Esophagus (tissue), 2 donors: ENCODE results near the gene CFAP58. TPM values are rescaled to one million over a fixed set of nuclear protein-coding genes. Genes with fewer than 3 reads are reported as not detected.

ENCODE experiments used
- H3K27ac ChIP-seq, 2 donors: one replicate each; pipeline ENCODE4 v1.5.1; 2013; ENCODE audit warnings: low read depth in 2 of 2, mild to moderate bottlenecking in 2 of 2, inconsistent platforms in 1 of 2, low read length in 1 of 2, moderate library complexity in 1 of 2
- H3K27me3 ChIP-seq, 2 donors: one replicate each; pipeline ENCODE4 v1.6.1; 2013; ENCODE audit warnings: low read length in 2 of 2, control low read depth in 1 of 2, mild to moderate bottlenecking in 1 of 2; ENCODE audit not compliant: insufficient read depth in 2 of 2, control insufficient read depth in 1 of 2
- H3K36me3 ChIP-seq, 2 donors: one replicate each; pipeline ENCODE4 v1.6.1; 2013; ENCODE audit warnings: low read length in 1 of 2; ENCODE audit not compliant: control insufficient read depth in 2 of 2, insufficient read depth in 2 of 2
- H3K4me1 ChIP-seq, 2 donors: one replicate each; pipeline ENCODE4 v1.6.1; 2013; ENCODE audit warnings: low read length in 1 of 2; ENCODE audit not compliant: control insufficient read depth in 2 of 2, insufficient read depth in 2 of 2
- H3K4me3 ChIP-seq, 2 donors: one replicate each; pipeline ENCODE4 v1.5.1; 2013; ENCODE audit warnings: low read length in 2 of 2, mild to moderate bottlenecking in 2 of 2, low read depth in 1 of 2, moderate library complexity in 1 of 2
- H3K9me3 ChIP-seq, 2 donors: one replicate each; pipeline ENCODE4 v1.6.1; 2013; ENCODE audit warnings: mild to moderate bottlenecking in 2 of 2, low read depth in 1 of 2, low read length in 1 of 2, moderate library complexity in 1 of 2; ENCODE audit not compliant: control insufficient read depth in 2 of 2, insufficient read depth in 1 of 2
- WGBS, 2 donors: extraction: QIAGEN DNeasy Blood & Tissue Kit; methylation state at CpG; one replicate each; pipeline ENCODE4 v1.1.7; 2013; 5-methylcytosine and 5-hydroxymethylcytosine counted together
- polyA plus RNA-seq, 2 donors: library from polyadenylated mRNA; stranded (reverse); fragments of 200-250 nt; gene quantifications; one replicate each; pipeline ENCODE4 v1.2.3, GENCODE V29; 2013
- donor health status: healthy with polysubstance abuse.
- donor health status: Bipolar disorder and iron deficiency.

Gene CFAP58, protein sequence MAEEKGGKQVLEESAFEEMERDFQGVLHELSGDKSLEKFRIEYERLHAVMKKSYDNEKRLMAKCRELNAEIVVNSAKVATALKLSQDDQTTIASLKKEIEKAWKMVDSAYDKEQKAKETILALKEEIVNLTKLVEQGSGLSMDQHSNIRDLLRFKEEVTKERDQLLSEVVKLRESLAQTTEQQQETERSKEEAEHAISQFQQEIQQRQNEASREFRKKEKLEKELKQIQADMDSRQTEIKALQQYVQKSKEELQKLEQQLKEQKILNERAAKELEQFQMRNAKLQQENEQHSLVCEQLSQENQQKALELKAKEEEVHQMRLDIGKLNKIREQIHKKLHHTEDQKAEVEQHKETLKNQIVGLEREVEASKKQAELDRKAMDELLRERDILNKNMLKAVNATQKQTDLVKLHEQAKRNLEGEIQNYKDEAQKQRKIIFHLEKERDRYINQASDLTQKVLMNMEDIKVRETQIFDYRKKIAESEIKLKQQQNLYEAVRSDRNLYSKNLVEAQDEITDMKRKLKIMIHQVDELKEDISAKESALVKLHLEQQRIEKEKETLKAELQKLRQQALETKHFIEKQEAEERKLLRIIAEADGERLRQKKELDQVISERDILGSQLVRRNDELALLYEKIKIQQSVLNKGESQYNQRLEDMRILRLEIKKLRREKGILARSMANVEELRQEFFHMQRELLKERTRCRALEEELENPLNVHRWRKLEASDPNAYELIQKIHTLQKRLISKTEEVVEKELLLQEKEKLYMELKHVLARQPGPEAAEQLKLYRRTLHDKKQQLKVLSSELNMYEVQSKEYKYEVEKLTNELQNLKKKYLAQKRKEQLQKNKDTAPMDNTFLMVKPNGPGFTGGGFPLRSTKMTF
- under 1 TPM; 0.11 to 0.14 TPM for polyA plus RNA-seq

DNA sequence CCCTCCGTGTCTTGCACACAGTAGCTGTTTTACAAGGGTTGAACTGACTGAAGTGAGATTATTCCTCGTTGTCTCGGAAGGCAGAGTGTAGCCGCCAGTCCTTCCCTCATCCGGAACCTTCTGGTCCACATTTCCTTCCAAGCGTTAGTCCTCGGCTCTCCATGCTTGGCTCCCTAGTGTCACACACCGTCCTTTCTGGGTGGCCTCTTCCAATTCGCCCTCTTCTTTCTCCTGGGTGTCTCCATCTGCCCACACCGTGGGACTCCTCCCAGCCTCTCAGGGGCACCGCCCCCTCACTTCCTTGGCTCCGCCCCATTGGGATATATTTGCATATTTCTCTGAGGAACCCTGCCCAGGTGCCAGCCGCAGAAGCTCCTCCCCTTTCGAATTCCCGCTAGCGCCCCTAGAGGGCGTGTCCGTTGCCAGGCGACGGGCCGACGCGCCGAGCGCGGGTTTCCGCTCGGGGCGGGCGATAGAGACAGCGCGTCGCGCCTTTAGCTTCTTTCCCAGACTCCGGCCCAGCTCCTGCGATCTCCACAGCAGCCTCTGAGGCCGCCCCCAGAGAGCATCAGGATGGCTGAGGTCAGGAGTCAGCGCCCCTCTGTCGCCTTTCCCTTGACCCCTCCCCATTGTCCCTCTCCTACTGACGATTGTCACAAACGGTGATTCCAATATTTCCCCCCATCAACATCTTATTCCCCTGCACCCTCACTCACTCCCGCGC lies at the start of gene CFAP58:
Gene CFAP58, plus strand, starts transcription at position 509 of the 724 bp plus-strand sequence. Its CDS starts 65 bp downstream, at position 574.
- 2% methylated on average over 43 of the region's 43 CpGs for WGBS, 2 donors
- no peaks in the 10 kb centered on the region for H3K27me3 ChIP-seq
- peak within 1 kb of the TSS in 1 of 2 donors; percentile 59 for H3K27ac ChIP-seq
- H3K4me1 ChIP-seq = peaks cover 2 to 5% of the 10 kb centered on the region in 2 donors
- no peaks in the 10 kb centered on the region for H3K36me3 ChIP-seq
- no peaks in the 10 kb centered on the region for H3K9me3 ChIP-seq
- peak within 1 kb of the TSS; percentile 47 to 48 for H3K4me3 ChIP-seq

DNA sequence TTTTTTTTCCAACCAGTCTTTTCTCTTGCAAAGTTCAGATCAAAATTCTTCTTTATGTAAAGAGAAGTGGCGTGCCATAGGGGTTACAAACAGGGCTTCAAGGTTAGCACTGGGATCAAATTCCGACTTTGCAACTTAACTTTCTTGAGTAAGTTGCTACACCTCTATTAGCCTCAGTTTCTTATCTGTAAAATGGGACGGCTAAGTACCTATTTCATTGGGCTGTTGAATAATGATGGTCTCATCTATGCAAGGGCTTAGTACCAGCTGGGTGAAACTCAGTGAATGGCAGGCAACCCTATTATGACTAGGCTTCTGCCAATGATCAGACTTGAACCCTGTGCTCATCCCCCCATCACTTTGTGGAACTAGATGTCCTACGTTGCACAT lies 49.3 kb upstream of the CFAP58 start:
- H3K27me3 ChIP-seq = no peaks in the 10 kb centered on the region
- H3K9me3 ChIP-seq = no peaks in the 10 kb centered on the region
- 85 to 94% methylated on average over 4 of the region's 4 CpGs for WGBS, 2 donors
- H3K36me3 ChIP-seq = no peaks in the 10 kb centered on the region
- H3K4me3 ChIP-seq = no peak overlapping the region
- H3K27ac ChIP-seq = no peak overlapping the region
- H3K4me1 ChIP-seq = peaks cover 0 to 10% of the 10 kb centered on the region in 2 donors

DNA sequence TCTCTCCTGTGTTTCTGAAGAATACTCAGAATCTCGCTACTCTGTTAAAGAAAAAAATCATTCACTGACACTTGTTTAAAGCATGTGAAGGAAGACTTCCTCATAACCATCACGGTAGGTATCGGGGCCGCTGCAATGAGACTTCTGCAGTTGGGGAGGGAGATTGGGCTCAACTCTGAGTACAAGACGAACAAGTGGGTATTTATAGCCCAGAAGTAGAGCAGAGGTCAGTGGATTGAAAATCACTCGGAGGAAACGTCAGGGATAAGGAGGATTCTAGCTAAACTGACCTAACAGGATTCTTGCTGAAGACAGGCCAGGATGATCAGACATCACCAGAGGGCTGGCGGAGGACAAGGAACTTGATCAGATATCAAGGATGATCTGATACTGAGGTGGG lies 48.7 kb upstream of the CFAP58 start:
- Histone ChIP-seq H3K4me3 (no peak overlapping the region), H3K36me3 (no peaks in the 10 kb centered on the region), H3K27ac (peak overlapping the region; percentile 13 to 75), H3K9me3 (no peaks in the 10 kb centered on the region), H3K27me3 (no peaks in the 10 kb centered on the region), H3K4me1 (peaks cover 0 to 10% of the 10 kb centered on the region in 2 donors)
- 61 to 63% methylated on average over 8 of the region's 8 CpGs for WGBS, 2 donors

DNA sequence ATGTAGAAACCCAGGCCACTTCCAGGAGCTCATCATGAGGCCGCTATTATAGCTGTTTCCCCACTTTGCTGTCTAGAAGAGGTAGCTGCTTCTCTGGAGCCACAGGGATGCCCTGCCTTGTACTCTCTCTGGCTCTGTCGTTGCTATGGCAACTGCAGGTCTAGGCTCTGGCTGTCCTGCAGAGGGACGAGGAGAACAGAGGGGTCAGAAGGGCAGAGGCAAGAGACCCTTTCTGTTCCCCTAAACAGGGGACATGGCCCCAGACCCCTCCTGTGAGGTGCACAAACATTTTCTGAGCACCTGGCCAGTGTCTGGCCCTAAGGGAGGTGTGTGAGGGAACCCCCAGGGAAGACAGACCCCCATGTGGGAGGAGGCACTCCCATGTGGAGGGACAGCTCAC lies 46.7 kb upstream of the CFAP58 start:
- no peaks in the 10 kb centered on the region for H3K9me3 ChIP-seq
- H3K27me3 ChIP-seq = no peaks in the 10 kb centered on the region
- WGBS, 2 donors = 70 to 75% methylated on average over 3 of the region's 3 CpGs
- H3K4me3 ChIP-seq = no peak overlapping the region
- H3K27ac ChIP-seq = no peak overlapping the region
- peaks cover 0 to 6% of the 10 kb centered on the region in 2 donors for H3K4me1 ChIP-seq
- H3K36me3 ChIP-seq = peaks cover 0 to 7% of the 10 kb centered on the region in 2 donors

DNA sequence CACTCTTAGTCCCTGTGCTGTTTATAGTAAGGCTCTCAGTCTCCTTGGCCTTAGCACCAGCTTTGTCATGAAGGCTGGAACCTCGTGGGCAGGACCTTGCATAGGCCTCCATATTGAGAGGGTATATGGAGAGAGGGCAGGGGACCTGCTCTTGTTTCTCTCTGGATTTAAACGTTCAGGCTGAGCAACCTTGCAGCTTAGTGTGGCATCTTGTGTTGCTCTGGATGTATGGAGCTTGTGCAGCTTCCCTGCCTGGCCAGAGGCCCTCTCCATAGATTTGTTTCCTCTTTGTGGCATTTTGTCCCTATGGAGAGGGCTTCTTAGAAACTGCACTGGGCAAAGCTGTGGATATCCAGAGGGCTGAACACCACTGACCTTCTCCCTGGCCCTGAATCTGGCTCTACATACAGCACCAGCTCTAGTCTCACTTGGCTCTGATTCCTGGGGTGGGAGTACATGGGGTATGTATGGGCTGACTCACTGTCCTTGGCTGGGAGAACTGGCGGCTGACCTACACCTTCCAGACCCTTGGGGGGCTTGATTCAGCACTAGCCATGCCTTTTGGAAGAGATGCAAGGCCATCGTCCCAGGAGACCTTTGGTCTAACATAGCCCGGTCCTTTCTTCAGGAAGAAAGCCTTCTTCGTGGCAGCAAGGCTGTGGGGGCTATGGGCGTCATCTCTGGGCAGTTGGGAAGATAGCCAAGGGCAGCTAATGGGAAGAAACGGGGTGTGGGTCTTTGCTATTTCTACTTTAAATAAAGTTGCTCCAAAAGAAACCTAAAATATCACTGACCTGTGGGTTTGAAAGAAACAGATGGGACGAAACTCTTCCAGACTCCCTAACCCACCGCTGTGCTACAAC lies 45.8 kb upstream of the CFAP58 start:
- no peak overlapping the region for H3K4me3 ChIP-seq
- H3K4me1 ChIP-seq = peaks cover 0 to 6% of the 10 kb centered on the region in 2 donors
- H3K27me3 ChIP-seq = no peaks in the 10 kb centered on the region
- H3K9me3 ChIP-seq = no peaks in the 10 kb centered on the region
- WGBS, 2 donors = 70 to 76% methylated on average over 10 of the region's 10 CpGs
- H3K36me3 ChIP-seq = peaks cover 0 to 15% of the 10 kb centered on the region in 2 donors
- no peak overlapping the region for H3K27ac ChIP-seq

DNA sequence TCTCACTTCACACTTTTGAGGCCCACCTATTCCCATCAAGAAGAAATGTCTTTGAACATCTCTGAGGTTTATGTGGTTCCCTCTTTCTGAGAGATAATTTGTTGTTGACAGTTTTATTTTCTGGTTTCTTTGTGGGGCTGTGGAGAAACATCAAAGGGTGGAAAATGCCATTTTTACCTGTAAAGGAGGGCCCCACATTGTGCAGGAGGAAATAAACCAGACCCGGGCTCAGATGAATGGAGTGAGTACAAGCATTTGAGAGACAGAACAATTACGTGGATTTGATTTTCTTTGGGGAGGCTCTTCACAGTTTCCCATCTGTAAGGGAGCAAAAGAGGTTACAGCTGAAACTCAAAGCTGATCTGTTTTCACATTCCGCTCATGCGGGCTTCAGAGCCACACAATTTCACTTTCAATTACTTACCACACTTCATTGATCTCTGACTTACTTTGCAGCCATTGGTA lies 45.2 kb upstream of the CFAP58 start:
- H3K27me3 ChIP-seq = no peaks in the 10 kb centered on the region
- H3K9me3 ChIP-seq = no peaks in the 10 kb centered on the region
- peaks cover 0 to 21% of the 10 kb centered on the region in 2 donors for H3K36me3 ChIP-seq
- no peak overlapping the region for H3K27ac ChIP-seq
- 65 to 74% methylated on average over 4 of the region's 4 CpGs for WGBS, 2 donors
- no peak overlapping the region for H3K4me3 ChIP-seq
- H3K4me1 ChIP-seq = peaks cover 0 to 6% of the 10 kb centered on the region in 2 donors

DNA sequence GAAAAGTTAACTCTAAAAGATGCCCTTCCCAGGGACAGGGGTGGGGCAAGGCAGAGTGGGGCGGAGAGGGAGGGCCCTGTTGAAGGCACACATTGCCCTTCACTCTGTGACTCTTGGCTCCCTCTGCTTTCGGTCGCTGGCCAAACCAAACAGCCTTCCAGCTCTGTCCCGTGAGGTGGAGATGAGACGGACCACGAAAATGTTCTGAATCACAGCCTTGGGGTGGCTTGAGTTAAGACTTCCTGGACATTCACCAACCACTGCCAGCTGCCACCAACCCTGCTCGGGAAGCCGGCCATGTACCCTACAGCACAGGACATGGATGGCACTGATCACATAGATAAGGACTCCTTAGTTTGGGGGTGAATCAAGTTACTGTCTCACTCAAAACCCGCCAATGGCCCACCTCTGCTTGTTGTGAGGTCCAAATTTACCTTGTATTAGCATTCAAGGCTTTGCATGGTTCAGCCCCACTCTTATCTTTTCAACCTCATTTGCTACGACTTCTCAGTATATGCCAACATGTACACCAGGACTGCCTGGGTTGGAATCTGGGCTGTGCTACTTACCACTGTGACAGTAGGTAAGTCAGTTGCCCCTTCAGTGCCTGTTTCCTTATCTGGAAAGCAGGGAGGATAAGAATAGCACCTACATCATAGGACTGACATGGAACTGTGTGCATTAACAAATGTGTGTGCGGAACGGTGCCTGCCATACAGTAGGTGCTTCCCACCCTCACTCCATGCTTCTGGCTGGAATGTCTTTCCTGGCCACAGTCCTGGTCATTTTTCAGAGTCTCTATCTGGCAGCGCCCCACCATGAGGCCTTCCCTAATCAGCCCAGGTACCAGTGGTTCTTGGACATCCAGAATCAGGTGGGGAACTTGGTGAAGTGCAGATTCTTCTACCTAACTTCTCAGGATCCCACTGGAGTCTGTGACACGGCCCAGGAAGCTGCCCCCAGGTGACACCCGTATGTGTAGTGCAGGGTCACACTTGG lies 43.4 kb upstream of the CFAP58 start:
- peaks cover 13 to 38% of the 10 kb centered on the region in 2 donors for H3K36me3 ChIP-seq
- peaks cover 6% of the 10 kb centered on the region in 2 donors for H3K4me1 ChIP-seq
- no peaks in the 10 kb centered on the region for H3K9me3 ChIP-seq
- H3K27ac ChIP-seq = no peak overlapping the region
- no peak overlapping the region for H3K4me3 ChIP-seq
- WGBS, 2 donors = 72% methylated on average over 15 of the region's 15 CpGs
- H3K27me3 ChIP-seq = no peaks in the 10 kb centered on the region

DNA sequence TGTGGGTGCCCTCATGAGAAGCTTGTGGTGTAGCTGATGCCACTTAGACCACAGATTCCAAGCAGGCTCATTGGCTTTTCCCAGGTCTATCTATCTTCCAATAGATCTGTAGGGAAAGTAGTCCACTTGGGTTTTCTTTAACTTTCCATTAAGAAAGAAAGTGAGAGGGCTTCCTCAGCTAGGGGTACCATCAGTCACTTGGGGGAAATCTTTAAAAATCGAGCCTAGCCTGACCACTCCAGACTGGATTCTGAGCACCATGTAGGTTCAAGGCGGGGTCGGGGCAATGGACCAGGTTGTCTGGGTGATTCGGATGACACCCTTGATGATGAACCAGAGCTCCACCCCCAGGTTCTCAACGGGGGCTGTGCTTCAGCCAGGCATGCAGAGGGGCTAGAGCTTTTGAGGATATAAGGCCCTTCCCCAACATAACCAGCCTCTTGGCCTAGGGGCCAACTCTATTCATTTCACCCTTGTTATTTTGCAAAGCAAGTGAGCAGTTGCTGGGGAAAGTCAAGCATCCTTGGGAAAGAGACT lies 42.4 kb upstream of the CFAP58 start:
- Histone ChIP-seq H3K27ac (no peak overlapping the region), H3K36me3 (peaks cover 13 to 48% of the 10 kb centered on the region in 2 donors), H3K4me3 (no peak overlapping the region), H3K4me1 (peaks cover 5 to 6% of the 10 kb centered on the region in 2 donors), H3K9me3 (no peaks in the 10 kb centered on the region), H3K27me3 (no peaks in the 10 kb centered on the region)
- 80 to 82% methylated on average over 5 of the region's 5 CpGs for WGBS, 2 donors
